Kidney epithelial cell (primary cell): Measurements from ENCODE around the gene PARD6B. TPM values are rescaled to one million over a fixed set of nuclear protein-coding genes. Genes with fewer than 3 reads are reported as not detected.
A peak's percentile ranks its signal among the peaks of the same experiment; 100 is the strongest.

Experiments used
- DNase-seq: peaks from one replicate; pipeline ENCODE4 v3.0.0-alpha.2; 2010; ENCODE audit warnings: low read depth
- H3K27me3 ChIP-seq: 2 replicates; pipeline ENCODE4 v1.6.0; 2011; ENCODE audit warnings: low read length; ENCODE audit not compliant: control insufficient read depth, insufficient read depth
- H3K36me3 ChIP-seq: 2 replicates; pipeline ENCODE4 v1.5.1; 2011; ENCODE audit warnings: low read length; ENCODE audit not compliant: control insufficient read depth, insufficient read depth
- H3K4me3 ChIP-seq: 2 replicates; pipeline ENCODE4 v1.5.1; 2011; ENCODE audit warnings: low read depth, mild to moderate bottlenecking, control low read depth, low read length
- CTCF ChIP-seq: IDR thresholded peaks from 2 replicates; pipeline ENCODE4 v1.5.1; 2011; ENCODE audit warnings: mild to moderate bottlenecking, moderate library complexity, low read length, control low read depth, inconsistent platforms; ENCODE audit not compliant: insufficient read depth, poor library complexity, severe bottlenecking
- total RNA-seq: library from RNA; depleted of rRNA; stranded (reverse); fragments of >200 nt; gene quantifications from 2 replicates; pipeline ENCODE4 v1.2.3, GENCODE V29; 2015

PARD6B gene
- total RNA-seq, 1 donor from 2014 or later = 24.0 TPM

GRCh38 chr20:50783390-50783789 is 52.0 kb downstream of the PARD6B start:
- no peak for DNase-seq
- no peak for TF ChIP-seq CTCF
- Histone ChIP-seq H3K4me3 (no peak overlapping the region), H3K27me3 (no peaks in the 10 kb centered on the region), H3K36me3 (no peaks in the 10 kb centered on the region)

- no peak for DNase-seq
- Histone ChIP-seq H3K36me3 (no peaks in the 10 kb centered on the region), H3K4me3 (no peak overlapping the region), H3K27me3 (no peaks in the 10 kb centered on the region)
- TF ChIP-seq CTCF = no peak
These were observed 52.5 kb downstream of the PARD6B start for GRCh38 chr20:50783903-50784302.

DNA sequence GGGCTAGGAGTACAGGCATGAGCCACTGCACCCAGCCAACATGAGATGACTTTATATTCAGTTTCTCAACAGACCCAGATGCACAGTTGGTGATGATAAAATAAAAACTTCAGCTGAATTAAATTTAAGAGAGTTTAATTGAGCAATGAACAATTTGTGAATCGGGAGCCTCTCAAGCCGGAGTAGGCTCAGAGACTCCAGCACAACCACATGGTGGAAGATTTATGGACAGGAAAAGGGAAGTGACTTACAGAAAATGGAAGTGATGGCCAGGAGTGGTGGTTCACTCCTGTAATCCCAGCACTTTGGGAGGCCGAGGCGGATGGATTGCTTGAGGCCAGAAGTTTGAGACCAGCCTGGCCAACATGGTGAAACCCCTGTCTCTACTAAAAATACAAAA is 53.1 kb downstream of the PARD6B start:
- TF ChIP-seq CTCF = no peak
- Histone ChIP-seq H3K36me3 (no peaks in the 10 kb centered on the region), H3K4me3 (no peak overlapping the region), H3K27me3 (no peaks in the 10 kb centered on the region)
- no peak for DNase-seq

DNA sequence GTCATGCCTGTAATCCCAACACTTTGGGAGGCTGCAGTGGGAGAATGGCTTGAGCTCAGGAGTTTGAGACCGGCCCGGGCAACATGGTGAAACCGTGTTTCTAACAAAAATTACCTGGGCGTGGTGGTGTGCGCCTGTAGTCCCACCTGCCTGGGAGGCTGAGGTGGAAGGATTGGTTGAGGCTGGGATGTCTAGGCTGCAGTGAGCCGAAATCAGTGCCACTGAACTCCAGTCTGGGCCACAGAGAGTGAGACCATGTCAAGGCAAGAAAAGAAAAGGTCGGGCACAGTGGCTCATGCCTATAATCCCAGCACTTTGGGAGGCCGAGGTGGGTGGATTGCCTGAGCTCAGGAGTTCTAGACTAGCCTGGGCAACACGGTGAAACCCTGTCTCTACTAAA is 55.3 kb downstream of the PARD6B start:
- TF ChIP-seq CTCF = no peak

DNA sequence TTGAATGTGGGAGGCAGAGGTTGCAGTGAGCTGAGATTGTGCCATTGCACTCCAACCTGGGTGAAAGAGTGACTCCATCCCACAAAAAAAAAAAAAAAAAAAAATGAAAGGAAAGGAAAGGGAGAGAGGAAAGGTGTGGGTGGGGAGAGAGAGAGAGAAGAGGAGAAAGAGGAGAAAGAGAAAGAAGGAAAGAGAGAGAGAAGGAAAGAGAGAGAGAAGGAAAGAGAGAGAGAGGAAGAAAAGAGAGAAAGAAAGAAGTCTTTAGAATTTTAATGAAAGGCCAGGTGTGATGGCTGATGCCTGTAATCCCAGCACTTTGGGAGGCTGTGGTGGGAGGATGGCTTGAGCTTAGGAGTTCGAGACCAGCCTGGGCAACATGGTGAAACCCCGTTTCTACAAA is 55.8 kb downstream of the PARD6B start:
- DNase-seq = no peak
- no peaks in the 10 kb centered on the region for H3K27me3 ChIP-seq
- H3K36me3 ChIP-seq = no peaks in the 10 kb centered on the region
- no peak for TF ChIP-seq CTCF
- no peak overlapping the region for H3K4me3 ChIP-seq

More for the DNA sequence above, 55.3 kb downstream of the PARD6B start:
- Histone ChIP-seq H3K36me3 (no peaks in the 10 kb centered on the region), H3K4me3 (no peak overlapping the region), H3K27me3 (no peaks in the 10 kb centered on the region)
- DNase-seq = no peak

- DNase-seq = no peak
- peak; percentile 70 for TF ChIP-seq CTCF
- no peak overlapping the region for H3K4me3 ChIP-seq
- no peaks in the 10 kb centered on the region for H3K36me3 ChIP-seq
- H3K27me3 ChIP-seq = no peaks in the 10 kb centered on the region
These were observed 56.9 kb downstream of the PARD6B start for GRCh38 chr20:50788045-50788991.
